Activated CD4-positive, alpha-beta T cell treated with anti-CD3 and anti-CD28 coated beads for 1 hour (primary cell): Measurements from ENCODE around the gene DTNB.
"Not testable (repeated sequence)": the region's sequence is repeated elsewhere in the genome, so short reads cannot be mapped to it uniquely, and the experiment has no call there.

Experiments used
- DNase-seq: peaks from one replicate; pipeline ENCODE4 v3.0.0-alpha.2; 2020

Gene DTNB

GRCh38 chr2:25411753-25412152 is 261.6 kb downstream of the DTNB start:
- no peak for DNase-seq

- DNase-seq: no peak
Observed at GRCh38 chr2:25411281-25411680, 262.1 kb downstream of the DTNB start.

GRCh38 chr2:25410370-25410769 is 263.0 kb downstream of the DTNB start:
- DNase-seq: no peak

- DNase-seq: no peak
Observed at GRCh38 chr2:25409468-25409867, 263.9 kb downstream of the DTNB start.

GRCh38 chr2:25409044-25409443 is 264.3 kb downstream of the DTNB start:
- no peak for DNase-seq

- no peak for DNase-seq
Observed at GRCh38 chr2:25405611-25406295, 267.6 kb downstream of the DTNB start.

GRCh38 chr2:25403120-25403760 is 270.1 kb downstream of the DTNB start:
- not testable (repeated sequence) for DNase-seq

GRCh38 chr2:25402477-25402876 is 270.9 kb downstream of the DTNB start:
- DNase-seq: no peak

GRCh38 chr2:25401307-25402026 is 271.9 kb downstream of the DTNB start:
- no peak for DNase-seq

GRCh38 chr2:25400576-25401216 is 272.7 kb downstream of the DTNB start:
- DNase-seq: no peak

- DNase-seq: no peak
Observed at GRCh38 chr2:25400169-25400568, 273.2 kb downstream of the DTNB start.

GRCh38 chr2:25398534-25398933 is 274.8 kb downstream of the DTNB start:
- no peak for DNase-seq

GRCh38 chr2:25397777-25398176 is 275.6 kb downstream of the DTNB start:
- DNase-seq: no peak

GRCh38 chr2:25389161-25389560 is 284.2 kb downstream of the DTNB start:
- no peak for DNase-seq

- no peak for DNase-seq
Observed at GRCh38 chr2:25388491-25388890, 284.9 kb downstream of the DTNB start.

GRCh38 chr2:25387876-25388449 is 285.4 kb downstream of the DTNB start:
- DNase-seq: no peak

- no peak for DNase-seq
Observed at GRCh38 chr2:25386971-25387875, 286.2 kb downstream of the DTNB start.

- no peak for DNase-seq
Observed at GRCh38 chr2:25385910-25386309, 287.5 kb downstream of the DTNB start.

- no peak for DNase-seq
Observed at GRCh38 chr2:25383806-25384205, 289.6 kb downstream of the DTNB start.

- DNase-seq: no peak
Observed at GRCh38 chr2:25381502-25381901, 291.9 kb downstream of the DTNB start.

- DNase-seq: no peak
Observed at GRCh38 chr2:25380586-25381375, 292.6 kb downstream of the DTNB start.
